Esophagus squamous epithelium (tissue), 4 donors: Measurements from ENCODE around the gene LFNG.

Experiments used
- POLR2A ChIP-seq, 4 donors: fragments of 450-650 bp; IDR thresholded peaks; one replicate each; pipeline ENCODE4 v1.6.1; 2017; ENCODE audit warnings: antibody characterized with exemption in 4 of 4, mild to moderate bottlenecking in 4 of 4, moderate library complexity in 3 of 4
- TF ChIP-seq, protein P1 (sequence below), 6 experiments: fragments of 450-650 bp in 4 of 6; fragments of 200-600 bp in 2 of 6; sonication (generic) in 2 of 6; IDR thresholded peaks; one replicate each; pipeline ENCODE4 v1.5.1; 2016 to 2019; ENCODE audit warnings: antibody characterized with exemption in 6 of 6, mild to moderate bottlenecking in 4 of 6, moderate library complexity in 4 of 6

DNA sequence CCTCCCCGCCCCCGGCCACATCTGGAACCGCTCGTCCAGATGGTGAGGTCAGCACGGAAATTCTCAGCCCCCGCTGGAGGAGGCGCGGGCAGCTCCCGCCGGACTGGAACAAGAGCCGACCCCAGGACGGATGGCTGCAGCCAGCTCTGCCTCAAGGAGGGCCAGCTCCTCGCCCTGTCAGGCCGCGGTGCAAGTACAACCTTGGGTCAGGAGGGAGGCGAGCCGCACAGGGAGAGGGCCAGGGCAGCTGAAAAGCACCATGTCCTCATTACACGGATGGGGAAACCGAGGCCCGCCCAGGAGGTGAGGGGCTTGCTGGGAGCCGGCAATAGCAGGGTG lies 39.5 kb upstream of the LFNG start:
- TF ChIP-seq, protein P1, sequence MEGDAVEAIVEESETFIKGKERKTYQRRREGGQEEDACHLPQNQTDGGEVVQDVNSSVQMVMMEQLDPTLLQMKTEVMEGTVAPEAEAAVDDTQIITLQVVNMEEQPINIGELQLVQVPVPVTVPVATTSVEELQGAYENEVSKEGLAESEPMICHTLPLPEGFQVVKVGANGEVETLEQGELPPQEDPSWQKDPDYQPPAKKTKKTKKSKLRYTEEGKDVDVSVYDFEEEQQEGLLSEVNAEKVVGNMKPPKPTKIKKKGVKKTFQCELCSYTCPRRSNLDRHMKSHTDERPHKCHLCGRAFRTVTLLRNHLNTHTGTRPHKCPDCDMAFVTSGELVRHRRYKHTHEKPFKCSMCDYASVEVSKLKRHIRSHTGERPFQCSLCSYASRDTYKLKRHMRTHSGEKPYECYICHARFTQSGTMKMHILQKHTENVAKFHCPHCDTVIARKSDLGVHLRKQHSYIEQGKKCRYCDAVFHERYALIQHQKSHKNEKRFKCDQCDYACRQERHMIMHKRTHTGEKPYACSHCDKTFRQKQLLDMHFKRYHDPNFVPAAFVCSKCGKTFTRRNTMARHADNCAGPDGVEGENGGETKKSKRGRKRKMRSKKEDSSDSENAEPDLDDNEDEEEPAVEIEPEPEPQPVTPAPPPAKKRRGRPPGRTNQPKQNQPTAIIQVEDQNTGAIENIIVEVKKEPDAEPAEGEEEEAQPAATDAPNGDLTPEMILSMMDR (IDR thresholded peaks at IDR 0.05) = no peak
- TF ChIP-seq POLR2A (IDR thresholded peaks at IDR 0.05) = no peak
